GM12892 (cell line): ENCODE measurements around the gene SPDEF.

Experiments
- POLR2A ChIP-seq: IDR thresholded peaks from 2 replicates; pipeline ENCODE4 v1.6.1; 2011; ENCODE audit warnings: low read depth, low read length, control low read depth
- POLR2AphosphoS5 ChIP-seq: IDR thresholded peaks from 2 replicates; pipeline ENCODE4 v1.6.1; 2011; ENCODE audit warnings: low read depth, low read length, control low read depth
- TAF1 ChIP-seq: IDR thresholded peaks from 2 replicates; pipeline ENCODE4 v1.6.1; 2011; ENCODE audit warnings: low read depth, mild to moderate bottlenecking, control low read depth, low read length, borderline replicate concordance

DNA sequence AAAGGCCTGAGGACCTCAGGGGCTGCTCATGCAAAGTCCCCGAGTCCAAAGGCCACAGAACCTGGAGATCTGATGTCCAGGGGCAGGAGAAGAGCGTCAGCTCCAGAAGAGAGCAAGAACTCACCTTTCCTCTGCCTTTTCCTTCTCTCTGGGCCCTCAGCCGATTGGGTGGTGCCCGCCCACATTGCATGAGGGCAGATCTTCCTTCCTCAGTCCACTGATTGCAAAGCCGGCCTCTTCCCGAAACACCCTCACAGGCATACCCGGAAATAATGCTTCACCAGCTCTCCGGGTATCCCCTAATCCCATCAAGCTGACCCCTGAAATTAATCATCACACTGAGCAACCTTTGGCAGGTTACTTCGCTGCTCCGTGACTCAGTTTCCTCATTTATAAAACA, 33.4 kb downstream of the SPDEF start:
- TF ChIP-seq POLR2A (no peak), POLR2AphosphoS5 (no peak), TAF1 (no peak)
